Medulla oblongata (tissue), 1 donor: ENCODE measurements around the gene SLC12A9.

ENCODE experiments used
- DNase-seq: peaks from one replicate; pipeline ENCODE4 v3.0.0-alpha.2; 2015; ENCODE audit errors: extremely low spot score

Gene SLC12A9

DNA sequence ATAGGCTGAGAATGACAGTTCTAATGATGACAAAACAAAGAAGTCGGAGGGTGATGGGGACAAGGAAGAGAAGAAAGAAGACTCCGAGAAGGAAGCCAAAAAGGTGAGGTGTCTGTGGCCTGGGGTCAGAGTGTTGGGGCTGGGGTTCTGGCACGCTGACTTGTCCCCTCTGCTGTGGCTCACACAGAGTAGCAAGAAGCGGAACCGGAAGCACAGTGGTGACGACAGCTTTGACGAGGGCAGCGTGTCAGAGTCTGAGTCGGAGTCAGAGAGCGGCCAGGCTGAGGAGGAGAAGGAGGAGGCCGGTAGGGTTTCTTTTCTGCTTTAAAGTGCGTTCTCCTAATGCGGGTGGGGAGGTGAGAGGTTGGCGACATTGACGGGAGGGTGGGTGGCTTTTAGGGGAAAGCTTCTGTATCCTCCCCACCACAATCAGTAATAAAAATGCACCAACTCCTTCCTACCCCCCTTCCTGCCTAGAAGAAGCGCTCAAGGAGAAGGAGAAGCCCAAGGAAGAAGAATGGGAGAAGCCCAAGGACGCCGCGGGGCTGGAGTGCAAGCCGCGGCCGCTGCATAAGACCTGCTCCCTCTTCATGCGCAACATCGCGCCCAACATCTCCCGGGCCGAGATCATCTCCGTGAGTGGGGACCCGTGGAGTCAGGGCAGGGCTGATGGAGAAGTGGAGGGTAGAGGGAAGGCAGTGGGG lies 32.4 kb downstream of the SLC12A9 start:
- DNase-seq, result no peak

DNA sequence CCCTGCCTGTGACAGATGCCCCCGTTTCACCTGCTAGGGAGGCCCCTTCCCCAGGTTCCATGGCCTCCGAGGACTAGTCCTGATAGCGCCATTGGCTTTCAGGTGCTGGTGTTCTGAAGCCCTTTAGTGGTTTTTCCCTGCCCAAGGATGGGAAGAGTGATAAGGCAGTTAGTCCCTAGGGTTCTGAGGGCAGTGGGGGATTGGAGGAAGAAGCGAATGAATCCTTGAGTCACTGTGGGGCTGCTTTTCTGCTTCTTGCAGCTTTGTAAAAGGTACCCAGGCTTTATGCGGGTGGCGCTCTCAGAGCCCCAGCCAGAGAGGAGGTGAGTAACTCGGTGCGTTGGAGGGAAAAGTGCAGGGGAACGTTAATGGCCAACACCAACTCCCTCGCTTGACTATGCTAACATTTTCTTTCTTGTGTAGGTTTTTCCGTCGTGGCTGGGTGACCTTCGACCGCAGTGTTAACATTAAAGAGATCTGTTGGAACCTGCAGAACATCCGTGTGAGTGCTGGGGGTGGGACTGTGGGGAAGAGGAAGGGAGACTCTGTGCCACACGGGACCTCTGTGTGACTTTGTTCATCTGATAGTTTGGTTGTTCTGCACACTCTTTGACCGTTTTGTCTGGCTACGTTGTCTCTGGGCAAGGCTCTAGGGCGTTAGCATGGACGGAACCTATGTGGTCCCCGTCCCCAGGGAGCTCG lies 33.1 kb downstream of the SLC12A9 start:
- no peak for DNase-seq

- no peak for DNase-seq
Measured at GRCh38 chr7:100886142-100886935, 33.8 kb downstream of the SLC12A9 start.

DNA sequence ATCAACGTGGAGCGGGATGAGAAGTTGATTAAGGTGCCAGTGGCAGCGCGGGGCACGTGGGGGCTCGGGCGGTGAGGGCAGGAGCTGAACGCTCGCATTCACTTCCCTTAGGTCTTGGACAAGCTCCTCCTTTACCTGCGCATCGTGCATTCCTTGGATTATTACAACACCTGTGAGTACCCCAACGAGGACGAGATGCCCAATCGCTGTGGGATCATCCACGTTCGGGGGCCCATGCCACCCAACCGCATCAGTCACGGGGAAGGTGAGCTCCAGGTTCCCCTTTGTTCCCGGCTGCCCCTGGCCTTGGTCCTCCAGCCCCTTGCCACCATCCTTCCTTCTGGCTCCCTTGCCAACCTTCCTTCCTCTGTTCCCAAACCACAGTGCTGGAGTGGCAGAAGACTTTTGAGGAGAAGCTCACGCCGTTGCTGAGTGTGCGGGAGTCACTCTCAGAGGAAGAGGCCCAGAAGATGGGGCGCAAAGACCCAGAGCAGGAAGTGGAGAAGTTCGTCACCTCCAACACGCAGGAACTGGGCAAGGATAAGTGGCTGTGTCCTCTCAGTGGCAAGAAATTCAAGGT lies 34.5 kb downstream of the SLC12A9 start:
- DNase-seq, result peak; percentile 7

DNA sequence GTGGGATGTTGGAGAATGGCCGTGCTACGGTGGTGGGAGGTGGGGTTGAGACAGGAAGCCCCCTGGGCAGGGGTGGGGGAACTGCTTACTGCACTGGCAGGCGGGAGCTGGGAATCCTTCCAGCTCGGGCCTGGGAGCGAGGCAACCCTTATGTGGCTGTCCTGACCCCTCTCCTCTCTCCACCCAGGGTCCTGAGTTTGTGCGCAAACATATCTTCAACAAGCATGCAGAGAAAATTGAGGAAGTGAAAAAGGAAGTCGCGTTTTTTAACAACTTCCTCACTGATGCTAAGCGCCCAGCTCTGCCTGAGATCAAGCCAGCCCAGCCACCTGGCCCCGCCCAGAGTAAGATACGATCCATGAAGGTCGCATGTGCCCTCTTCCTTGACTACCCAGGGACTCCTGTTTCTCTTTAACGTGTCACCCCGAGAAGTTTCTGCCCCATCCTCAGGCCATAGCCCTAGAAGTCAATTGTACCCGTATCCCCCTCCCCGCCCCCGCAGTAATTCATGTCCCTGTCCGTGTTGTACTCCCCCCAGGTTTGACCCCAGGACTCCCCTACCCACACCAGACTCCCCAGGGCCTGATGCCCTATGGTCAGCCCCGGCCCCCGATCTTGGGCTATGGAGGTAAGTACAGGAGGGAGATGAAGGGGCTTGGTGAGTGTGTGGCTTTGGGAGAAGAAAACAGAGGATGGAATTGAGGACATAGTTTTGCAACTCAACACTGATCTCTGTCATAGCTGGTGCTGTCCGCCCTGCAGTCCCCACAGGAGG lies 35.2 kb downstream of the SLC12A9 start:
- DNase-seq, result peak; percentile 53

- peak; percentile 3 for DNase-seq
Measured at GRCh38 chr7:100888291-100888987, 35.9 kb downstream of the SLC12A9 start.

DNA sequence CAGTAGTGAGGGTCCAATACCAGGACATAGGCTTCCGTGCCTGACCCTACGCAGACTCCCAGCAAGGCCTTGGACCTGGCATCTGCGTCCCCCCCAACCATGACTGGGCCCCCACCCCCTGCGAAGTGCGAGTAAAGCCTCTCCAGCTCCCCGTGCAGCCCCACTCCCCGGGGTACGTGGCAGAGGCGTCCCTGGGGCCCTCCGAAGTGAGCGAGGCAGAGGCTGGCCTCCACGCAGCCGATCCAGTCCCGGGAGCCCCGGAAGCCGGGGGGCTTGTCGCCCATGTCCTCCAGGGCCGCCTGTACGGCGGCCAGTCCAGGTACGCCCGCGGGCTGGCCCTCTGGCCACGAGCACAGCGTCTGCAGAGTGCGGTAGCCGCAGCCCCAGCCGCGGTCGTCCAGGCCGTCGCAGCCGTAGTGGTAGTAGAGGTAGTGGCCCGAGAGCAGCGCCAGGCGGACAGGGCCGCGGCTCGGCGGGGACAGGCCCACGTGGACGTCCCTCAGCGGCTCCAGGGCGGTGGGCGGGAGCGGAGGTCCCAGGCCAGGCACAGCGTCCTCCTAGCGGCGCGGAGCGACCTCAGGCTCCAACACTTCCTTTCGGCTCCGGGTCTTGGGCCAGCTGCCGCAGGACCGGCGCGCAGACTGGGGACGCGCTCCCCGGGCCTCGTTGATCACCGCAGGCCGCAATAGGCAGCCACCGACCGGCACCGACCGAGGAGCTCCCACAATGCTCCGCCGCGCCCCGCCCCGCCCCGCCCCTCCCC lies 36.7 kb downstream of the SLC12A9 start, which contains the start of gene UFSP1:
UFSP1 (minus strand) TSS at position 728 of the 763 bp plus-strand sequence; CDS start at position 284, 444 bp downstream.
- no peak for DNase-seq

DNA sequence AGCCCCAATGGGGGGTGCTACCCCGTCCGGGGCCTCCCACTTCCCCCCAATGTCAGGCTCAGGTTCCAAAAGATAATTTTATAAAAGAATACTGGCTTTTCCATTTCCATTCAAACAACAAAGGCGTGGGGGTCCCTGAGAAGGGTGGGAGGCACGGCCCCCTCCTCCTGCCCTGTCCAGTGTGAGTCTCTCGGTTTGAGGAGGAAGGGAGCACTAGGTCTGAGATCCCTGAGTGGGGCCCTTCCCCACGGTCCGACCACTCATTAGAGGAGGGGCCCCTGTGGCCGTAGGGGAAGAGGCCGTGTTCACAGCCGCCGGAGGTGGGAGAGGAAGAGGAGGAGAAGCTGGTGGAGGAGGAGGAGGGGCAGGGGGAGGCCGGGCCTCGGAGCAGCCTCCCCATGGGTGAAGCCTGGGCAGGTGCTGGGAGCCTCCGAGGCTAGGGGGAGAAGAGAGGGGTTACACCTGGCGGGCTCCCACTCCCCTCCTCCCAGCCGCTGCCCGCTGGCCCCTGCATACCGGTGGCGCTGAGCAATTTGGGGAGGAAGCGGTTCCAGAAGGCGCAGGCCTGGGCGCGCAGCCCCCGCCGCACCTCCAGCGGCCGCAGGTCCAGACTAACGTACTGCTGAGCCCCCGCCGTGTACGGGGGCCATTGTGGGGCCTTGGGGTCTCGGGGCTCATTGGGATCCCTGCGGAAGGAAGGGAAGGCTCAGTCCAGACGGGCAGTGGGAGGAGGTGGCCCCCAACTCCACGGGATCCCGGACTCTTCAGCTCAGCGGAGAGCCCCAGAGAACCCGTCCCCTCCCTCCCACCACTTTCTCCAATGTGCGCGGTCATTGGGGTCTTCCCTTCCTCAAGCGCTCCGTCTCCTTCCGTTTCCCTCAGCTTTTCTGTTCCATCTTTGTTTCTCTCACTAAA lies 38.4 kb downstream of the SLC12A9 start:
- peak; percentile 12 for DNase-seq

GRCh38 chr7:100891568-100892247 lies 39.2 kb downstream of the SLC12A9 start:
- peak; percentile 5 for DNase-seq

- no peak for DNase-seq
Measured at GRCh38 chr7:100892364-100893317, 40.1 kb downstream of the SLC12A9 start.

GRCh38 chr7:100893318-100893895 lies 40.9 kb downstream of the SLC12A9 start:
- DNase-seq, result no peak

- DNase-seq, result no peak
Measured at GRCh38 chr7:100893910-100894721, 41.6 kb downstream of the SLC12A9 start.

GRCh38 chr7:100894860-100895700 lies 42.6 kb downstream of the SLC12A9 start:
- peak; percentile 49 for DNase-seq

DNA sequence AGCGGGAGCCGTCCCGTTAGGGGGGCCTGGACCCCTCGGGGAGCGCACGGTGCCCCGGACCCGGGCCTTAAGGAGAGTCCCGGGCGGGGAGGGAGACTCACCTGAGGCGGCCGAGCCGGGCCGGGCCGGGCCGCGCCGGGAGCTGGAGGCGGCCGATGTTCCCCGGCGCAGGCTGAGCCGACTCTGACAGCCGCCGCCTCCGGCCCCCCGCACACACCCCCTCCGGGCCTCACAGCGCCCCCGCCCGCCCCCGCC lies 43.1 kb downstream of the SLC12A9 start, which contains the start of gene ACHE:
ACHE (minus strand) TSS at position 188 of the 255 bp plus-strand sequence. CDS start 1,656 bp downstream, outside the sequence.
- DNase-seq, result peak; percentile 3
